Mucosa of gallbladder (tissue), 1 donor: ENCODE data around the gene ITGA6. TPM values are rescaled to one million over a fixed set of nuclear protein-coding genes. Genes with fewer than 3 reads are reported as not detected.
"Not testable (repeated sequence)": the region's sequence is repeated elsewhere in the genome, so short reads cannot be mapped to it uniquely, and the experiment has no call there.

Experiments used
- DNase-seq: peaks from one replicate; pipeline ENCODE4 v3.0.0-alpha.2; 2020; ENCODE audit warnings: low spot score
- total RNA-seq: library from RNA; stranded (reverse); gene quantifications from one replicate; pipeline ENCODE4 v1.2.1, GENCODE V29; 2021
- donor health status: DM: no; HTN: no; CAD: no.

Gene ITGA6
- total RNA-seq, 1 donor from 2014 or later: 71.4 TPM

GRCh38 chr2:172516299-172516698 is 88.9 kb downstream of the ITGA6 start:
- DNase-seq: no peak

- DNase-seq: no peak
These were observed 91.6 kb downstream of the ITGA6 start for GRCh38 chr2:172518995-172519394.

GRCh38 chr2:172525601-172526000 is 98.2 kb downstream of the ITGA6 start:
- DNase-seq: no peak

GRCh38 chr2:172531309-172531708 is 103.9 kb downstream of the ITGA6 start:
- no peak for DNase-seq

- DNase-seq: not testable (repeated sequence)
These were observed 105.1 kb downstream of the ITGA6 start for GRCh38 chr2:172532461-172532860.

GRCh38 chr2:172533687-172534086 is 106.3 kb downstream of the ITGA6 start:
- DNase-seq: no peak

GRCh38 chr2:172535119-172535518 is 107.7 kb downstream of the ITGA6 start:
- no peak for DNase-seq

- not testable (repeated sequence) for DNase-seq
These were observed 110.5 kb downstream of the ITGA6 start for GRCh38 chr2:172537851-172538250.

- DNase-seq: no peak
These were observed 112.4 kb downstream of the ITGA6 start for GRCh38 chr2:172539767-172540166.

GRCh38 chr2:172540421-172540820 is 113.0 kb downstream of the ITGA6 start:
- no peak for DNase-seq

GRCh38 chr2:172545408-172546075 is 118.2 kb downstream of the ITGA6 start:
- no peak for DNase-seq

- DNase-seq: no peak
These were observed 121.7 kb downstream of the ITGA6 start for GRCh38 chr2:172549131-172549530.

- not testable (repeated sequence) for DNase-seq
These were observed 122.4 kb downstream of the ITGA6 start for GRCh38 chr2:172549802-172550201.

GRCh38 chr2:172550419-172550818 is 123.0 kb downstream of the ITGA6 start:
- no peak for DNase-seq

GRCh38 chr2:172551271-172551670 is 123.9 kb downstream of the ITGA6 start:
- DNase-seq: no peak

GRCh38 chr2:172552547-172553291 is 125.3 kb downstream of the ITGA6 start:
- no peak for DNase-seq

- no peak for DNase-seq
These were observed 127.2 kb downstream of the ITGA6 start for GRCh38 chr2:172554352-172555271.

- DNase-seq: no peak
These were observed 127.8 kb downstream of the ITGA6 start for GRCh38 chr2:172555272-172555521.
